K562 (cell line): ENCODE measurements around the gene NKIRAS1. TPM values are rescaled to one million over a fixed set of nuclear protein-coding genes. Genes with fewer than 3 reads are reported as not detected.

Source experiments
- ASH1L ChIP-seq: fragments of 450-650 bp; IDR thresholded peaks from 2 replicates; pipeline ENCODE4 v1.6.1; 2018; ENCODE audit warnings: borderline replicate concordance, mild to moderate bottlenecking, low read depth; ENCODE audit not compliant: partially characterized antibody
- CAMTA2 ChIP-seq: fragments of 250-450 bp; sonication (Bioruptor Pico); conservative IDR thresholded peaks from 2 replicates; pipeline ENCODE4 v1.5.1; 2022
- EP400 ChIP-seq: fragments of 450-650 bp; IDR thresholded peaks from 2 replicates; pipeline ENCODE4 v1.6.1; 2017; ENCODE audit warnings: antibody characterized with exemption, mild to moderate bottlenecking, moderate library complexity
- ERF ChIP-seq: fragments of 450-650 bp; formaldehyde crosslinking; IDR thresholded peaks from 2 replicates; pipeline ENCODE4 v1.4.0; 2020; ENCODE audit warnings: mild to moderate bottlenecking, mixed read lengths
- ESRRB ChIP-seq: fragments of 250-450 bp; sonication (Bioruptor Pico); IDR thresholded peaks from 2 replicates; pipeline ENCODE4 v1.5.0; 2020; ENCODE audit warnings: mild to moderate bottlenecking, moderate library complexity, borderline replicate concordance
- GATAD2A ChIP-seq: fragments of 450-650 bp; IDR thresholded peaks from 2 replicates; pipeline ENCODE4 v1.6.1; 2017
- HSF4 ChIP-seq: fragments of 250-450 bp; sonication (Bioruptor Pico); IDR thresholded peaks from 2 replicates; pipeline ENCODE4 v2.1.2; 2022; ENCODE audit warnings: mild to moderate bottlenecking, moderate library complexity, borderline replicate concordance
- KDM1A ChIP-seq, 2 experiments: fragments of 450-650 bp; IDR thresholded peaks; 2 replicates each; pipeline ENCODE4 v1.6.1; 2016; ENCODE audit warnings: mild to moderate bottlenecking in 2 of 2
- KLF1 ChIP-seq: fragments of 450-650 bp; IDR thresholded peaks from 2 replicates; pipeline ENCODE4 v1.6.1; 2016; ENCODE audit warnings: missing genetic modification characterization, missing compliant biosample characterization
- NFRKB ChIP-seq: fragments of 450-650 bp; IDR thresholded peaks from 2 replicates; pipeline ENCODE4 v1.6.1; 2016; ENCODE audit warnings: low read depth
- SNRNP70 ChIP-seq: fragments of 200-400 bp; formaldehyde crosslinking; optimal IDR thresholded peaks from 2 replicates; pipeline ENCODE3; 2017; ENCODE audit warnings: low read depth, low read length
- SP1 ChIP-seq: sonication (generic); formaldehyde crosslinking; IDR thresholded peaks from 2 replicates; pipeline ENCODE4 v1.8.1; 2022; ENCODE audit warnings: mild to moderate bottlenecking, missing genetic modification reagents
- THRAP3 ChIP-seq: fragments of 450-650 bp; IDR thresholded peaks from 2 replicates; pipeline ENCODE4 v1.6.1; 2016; ENCODE audit warnings: mild to moderate bottlenecking, inconsistent platforms, borderline replicate concordance
- TSC22D4 ChIP-seq: fragments of 450-650 bp; IDR thresholded peaks from 2 replicates; pipeline ENCODE4 v1.6.1; 2016; ENCODE audit warnings: missing genetic modification characterization, missing biosample characterization, control low read depth
- ZNF165 ChIP-seq: fragments of 250-450 bp; sonication (Bioruptor Pico); IDR thresholded peaks from 2 replicates; pipeline ENCODE4 v1.4.0; 2020; ENCODE audit warnings: borderline replicate concordance
- ZNF174 ChIP-seq: fragments of 250-450 bp; sonication (Bioruptor Pico); IDR thresholded peaks from 2 replicates; pipeline ENCODE4 v1.4.0; 2020; ENCODE audit warnings: mild to moderate bottlenecking
- ZNF197 ChIP-seq: fragments of 200-800 bp; sonication (Bioruptor generic); IDR thresholded peaks from 2 replicates; pipeline ENCODE4 v1.6.1; 2016; ENCODE audit warnings: low read depth, missing genetic modification characterization, missing compliant biosample characterization
- ZNF253 ChIP-seq: fragments of 250-450 bp; sonication (Bioruptor Pico); conservative IDR thresholded peaks from 2 replicates; pipeline ENCODE4 v1.6.1; 2021; ENCODE audit warnings: mild to moderate bottlenecking
- ZNF347 ChIP-seq: fragments of 450-650 bp; formaldehyde crosslinking; IDR thresholded peaks from 2 replicates; pipeline ENCODE4 v1.4.0; 2020; ENCODE audit warnings: low read depth, mild to moderate bottlenecking, moderate library complexity
- ZNF436 ChIP-seq: fragments of 250-450, 450-650 bp; sonication (Bioruptor Pico); formaldehyde crosslinking; IDR thresholded peaks from 2 replicates; pipeline ENCODE4 v1.7.0; 2020; ENCODE audit warnings: mild to moderate bottlenecking
- ZNF561 ChIP-seq: fragments of 450-650 bp; formaldehyde crosslinking; conservative IDR thresholded peaks from 2 replicates; pipeline ENCODE4 v1.4.0; 2020; ENCODE audit warnings: mild to moderate bottlenecking, moderate library complexity
- ZNF584 ChIP-seq: fragments of 200-800 bp; sonication (Bioruptor generic); IDR thresholded peaks from 2 replicates; pipeline ENCODE4 v1.6.1; 2016; ENCODE audit warnings: low read depth, mild to moderate bottlenecking, missing genetic modification characterization, missing compliant biosample characterization
- polyA plus RNA-seq, 8 experiments: library from polyadenylated mRNA; depleted of rRNA in 4 of 8; stranded (reverse) in 5 of 8; unstranded in 3 of 8; fragments of >200 nt; fragmentation: Nextera tagmentation in 2 of 8; fragmentation: Illumina TruSeq in 1 of 8; extraction: Ambion mirVana in 2 of 8; extraction: Trizol in 1 of 8; gene quantifications; 2 replicates each; pipeline versions ENCODE4 v1.2.1 to v1.2.3, GENCODE V29; 2011 to 2014; ENCODE audit warnings: inconsistent platforms in 1 of 8, missing spikeins in 1 of 8
- total RNA-seq, 7 experiments: library from RNA; depleted of rRNA in 6 of 7; stranded (reverse); fragments of >200 nt in 6 of 7; fragmentation: Illumina TruSeq in 2 of 7; extraction: Trizol in 2 of 7; gene quantifications; 2 replicates each; pipeline versions ENCODE4 v1.2.1 to v1.2.3, GENCODE V29; 2011 to 2021; ENCODE audit warnings: low replicate concordance in 1 of 7
- TF ChIP-seq, protein P1 (sequence below): sonication (generic); formaldehyde crosslinking; IDR thresholded peaks from 2 replicates; pipeline ENCODE4 v1.8.0; 2022; ENCODE audit warnings: missing genetic modification reagents, mild to moderate bottlenecking, moderate library complexity, borderline replicate concordance
- TF ChIP-seq, protein P2 (sequence below): fragments of 250-450 bp; sonication (Bioruptor Pico); IDR thresholded peaks from 2 replicates; pipeline ENCODE4 v1.5.0; 2021
- TF ChIP-seq, protein P3 (sequence below): fragments of 450-650 bp; IDR thresholded peaks from 2 replicates; pipeline ENCODE4 v1.6.1; 2017; ENCODE audit warnings: mild to moderate bottlenecking, moderate library complexity

Gene NKIRAS1
- total and polyA plus RNA-seq, 9 of the 15 experiments (the other 6 are each of a cell fraction or from before 2014, with no cell fraction given): 5.1 to 10.3 (median 6.3) TPM

DNA sequence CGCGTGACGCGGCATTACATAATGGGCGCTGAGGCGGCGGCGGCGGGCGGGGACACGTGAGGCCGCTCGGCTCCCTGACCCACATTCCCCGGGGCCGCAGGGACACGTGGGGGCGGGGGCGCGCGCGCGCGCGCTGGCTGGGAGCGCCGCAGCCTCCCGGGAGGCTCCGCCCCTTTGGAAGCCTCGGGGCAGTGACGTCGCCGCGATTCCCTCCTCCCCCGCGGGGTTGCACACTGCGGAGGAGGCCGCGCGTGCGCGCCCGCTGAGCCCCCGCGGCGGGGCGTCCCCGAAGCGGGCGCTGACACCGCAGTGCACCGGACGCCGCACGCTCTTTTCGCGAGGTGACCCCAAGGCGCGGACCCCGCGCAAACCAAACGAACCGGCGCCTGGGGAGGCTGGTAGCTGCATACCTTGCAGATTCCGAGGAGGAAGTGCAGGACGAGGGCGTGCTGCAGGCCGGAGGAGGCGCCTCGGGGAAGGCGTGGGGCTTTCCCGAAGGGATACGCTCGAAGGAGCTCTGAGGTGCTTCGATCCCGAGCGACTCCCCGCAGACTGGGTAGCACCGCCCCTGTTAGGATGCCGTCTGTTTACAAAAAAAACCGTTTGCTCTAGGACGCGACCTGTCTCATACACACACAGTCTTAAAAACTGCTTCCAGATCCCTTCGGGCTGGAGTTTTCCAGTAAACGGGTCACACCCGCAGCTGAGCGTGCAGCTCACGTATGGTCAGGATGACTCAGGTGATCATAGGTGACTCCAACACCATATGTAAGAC lies 29.3 kb upstream of the NKIRAS1 start (continued):
- TF ChIP-seq, protein P1, sequence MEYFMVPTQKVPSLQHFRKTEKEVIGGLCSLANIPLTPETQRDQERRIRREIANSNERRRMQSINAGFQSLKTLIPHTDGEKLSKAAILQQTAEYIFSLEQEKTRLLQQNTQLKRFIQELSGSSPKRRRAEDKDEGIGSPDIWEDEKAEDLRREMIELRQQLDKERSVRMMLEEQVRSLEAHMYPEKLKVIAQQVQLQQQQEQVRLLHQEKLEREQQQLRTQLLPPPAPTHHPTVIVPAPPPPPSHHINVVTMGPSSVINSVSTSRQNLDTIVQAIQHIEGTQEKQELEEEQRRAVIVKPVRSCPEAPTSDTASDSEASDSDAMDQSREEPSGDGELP (CRISPR knock-in tag): peak; percentile 63
- TF ChIP-seq KDM1A (IDR thresholded peaks at IDR 0.05): no peak
- TF ChIP-seq THRAP3: no peak
- TF ChIP-seq ZNF253 (CRISPR knock-in tag): no peak
- TF ChIP-seq SNRNP70: no peak
- no peak for TF ChIP-seq ZNF165
- TF ChIP-seq ZNF347 (CRISPR knock-in tag): no peak
- TF ChIP-seq CAMTA2 (CRISPR knock-in tag): 0 out of 2 replicates have a peak, but pooled peaks have one; percentile 19
- no peak for TF ChIP-seq ESRRB (CRISPR knock-in tag)
- TF ChIP-seq TSC22D4 (tag): no peak
- no peak for TF ChIP-seq ZNF561
- no peak for TF ChIP-seq ZNF584 (CRISPR knock-in tag)
- peak; percentile 67; the same call in 1 of the 2 replicates for TF ChIP-seq KLF1 (tag)
- no peak for TF ChIP-seq ASH1L
- TF ChIP-seq GATAD2A: peak; percentile 72; the same call in 1 of the 2 replicates
- TF ChIP-seq ZNF174 (CRISPR knock-in tag): no peak
- TF ChIP-seq, protein P2, sequence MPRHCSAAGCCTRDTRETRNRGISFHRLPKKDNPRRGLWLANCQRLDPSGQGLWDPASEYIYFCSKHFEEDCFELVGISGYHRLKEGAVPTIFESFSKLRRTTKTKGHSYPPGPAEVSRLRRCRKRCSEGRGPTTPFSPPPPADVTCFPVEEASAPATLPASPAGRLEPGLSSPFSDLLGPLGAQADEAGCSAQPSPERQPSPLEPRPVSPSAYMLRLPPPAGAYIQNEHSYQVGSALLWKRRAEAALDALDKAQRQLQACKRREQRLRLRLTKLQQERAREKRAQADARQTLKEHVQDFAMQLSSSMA (CRISPR knock-in tag): no peak
- TF ChIP-seq ERF (CRISPR knock-in tag): peak; percentile 90; the same call in 1 of the 2 replicates
- no peak for TF ChIP-seq NFRKB
- TF ChIP-seq ZNF197 (CRISPR knock-in tag): peak; percentile 83; the same call in 1 of the 2 replicates
- TF ChIP-seq, protein P3, sequence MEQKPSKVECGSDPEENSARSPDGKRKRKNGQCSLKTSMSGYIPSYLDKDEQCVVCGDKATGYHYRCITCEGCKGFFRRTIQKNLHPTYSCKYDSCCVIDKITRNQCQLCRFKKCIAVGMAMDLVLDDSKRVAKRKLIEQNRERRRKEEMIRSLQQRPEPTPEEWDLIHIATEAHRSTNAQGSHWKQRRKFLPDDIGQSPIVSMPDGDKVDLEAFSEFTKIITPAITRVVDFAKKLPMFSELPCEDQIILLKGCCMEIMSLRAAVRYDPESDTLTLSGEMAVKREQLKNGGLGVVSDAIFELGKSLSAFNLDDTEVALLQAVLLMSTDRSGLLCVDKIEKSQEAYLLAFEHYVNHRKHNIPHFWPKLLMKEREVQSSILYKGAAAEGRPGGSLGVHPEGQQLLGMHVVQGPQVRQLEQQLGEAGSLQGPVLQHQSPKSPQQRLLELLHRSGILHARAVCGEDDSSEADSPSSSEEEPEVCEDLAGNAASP: no peak
- TF ChIP-seq ZNF436: no peak
- TF ChIP-seq SP1 (CRISPR knock-in tag): peak; percentile 64
- no peak for TF ChIP-seq HSF4
- TF ChIP-seq EP400: peak; percentile 67
